Trophoblast cell (in vitro differentiated cells and primary cell): ENCODE measurements around the gene PGS1.

Experiments used
- DNase-seq, 2 donors: peaks; one replicate each; pipeline ENCODE4 v3.0.0-alpha.2; 2016
- H2AFZ ChIP-seq: 2 replicates; pipeline ENCODE4 v1.6.1; 2013; ENCODE audit warnings: low read length, moderate library complexity, mild to moderate bottlenecking; ENCODE audit not compliant: insufficient read depth, poor library complexity
- H2AK5ac ChIP-seq: 2 replicates; pipeline ENCODE4 v1.6.1; 2013; ENCODE audit warnings: mild to moderate bottlenecking, low read length
- H2BK120ac ChIP-seq: 2 replicates; pipeline ENCODE4 v1.6.1; 2013; ENCODE audit warnings: low read length, mild to moderate bottlenecking, moderate library complexity; ENCODE audit not compliant: insufficient read depth, poor library complexity
- H2BK12ac ChIP-seq: 2 replicates; pipeline ENCODE4 v1.6.1; 2013; ENCODE audit warnings: mild to moderate bottlenecking, low read length, moderate library complexity
- H2BK5ac ChIP-seq: 2 replicates; pipeline ENCODE4 v1.6.1; 2013; ENCODE audit warnings: low read length, low read depth, moderate library complexity, mild to moderate bottlenecking; ENCODE audit not compliant: poor library complexity
- H3K14ac ChIP-seq: 2 replicates; pipeline ENCODE4 v1.6.1; 2013; ENCODE audit warnings: mild to moderate bottlenecking, low read length
- H3K18ac ChIP-seq: 2 replicates; pipeline ENCODE4 v1.6.1; 2013; ENCODE audit warnings: mild to moderate bottlenecking, low read length
- H3K23ac ChIP-seq: 2 replicates; pipeline ENCODE4 v1.6.1; 2013; ENCODE audit warnings: low read length
- H3K27ac ChIP-seq: 2 replicates; pipeline ENCODE4 v1.5.1; 2013; ENCODE audit warnings: low read depth, mild to moderate bottlenecking, inconsistent platforms, low read length, moderate library complexity
- H3K27me3 ChIP-seq: 2 replicates; pipeline ENCODE4 v1.6.1; 2013; ENCODE audit warnings: inconsistent platforms, mild to moderate bottlenecking, low read length, moderate library complexity; ENCODE audit not compliant: insufficient read depth
- H3K36me3 ChIP-seq, 2 experiments: 1 replicate in 1 of 2; 2 replicates in 1 of 2; pipeline ENCODE4 v1.6.1; 2013; ENCODE audit warnings: low read length in 2 of 2, mild to moderate bottlenecking in 2 of 2, moderate library complexity in 1 of 2; ENCODE audit not compliant: insufficient read depth in 2 of 2, control insufficient read depth in 1 of 2
- H3K4ac ChIP-seq: 2 replicates; pipeline ENCODE4 v1.6.1; 2013; ENCODE audit warnings: low read depth, mild to moderate bottlenecking, low read length, moderate library complexity
- H3K4me1 ChIP-seq, 2 experiments: 1 replicate in 1 of 2; 2 replicates in 1 of 2; pipeline ENCODE4 v1.6.1; 2013; ENCODE audit warnings: low read length in 2 of 2, mild to moderate bottlenecking in 2 of 2, moderate library complexity in 1 of 2; ENCODE audit not compliant: insufficient read depth in 2 of 2, control insufficient read depth in 1 of 2
- H3K4me2 ChIP-seq: 2 replicates; pipeline ENCODE4 v1.6.1; 2013; ENCODE audit warnings: inconsistent platforms, mild to moderate bottlenecking, low read length, moderate library complexity
- H3K4me3 ChIP-seq: 2 replicates; pipeline ENCODE4 v1.5.1; 2013; ENCODE audit warnings: mild to moderate bottlenecking, low read depth, low read length, inconsistent platforms
- H3K79me1 ChIP-seq: one replicate; pipeline ENCODE4 v1.6.1; 2013; ENCODE audit warnings: low read length
- H3K79me2 ChIP-seq: 2 replicates; pipeline ENCODE4 v1.6.1; 2013; ENCODE audit warnings: low read length, mild to moderate bottlenecking; ENCODE audit not compliant: control insufficient read depth, insufficient read depth, poor library complexity
- H3K9ac ChIP-seq: 2 replicates; pipeline ENCODE4 v1.6.1; 2013; ENCODE audit warnings: mild to moderate bottlenecking, low read length
- H3K9me3 ChIP-seq: 2 replicates; pipeline ENCODE4 v1.6.1; 2013; ENCODE audit warnings: low read depth, mild to moderate bottlenecking, control low read depth, inconsistent platforms, low read length; ENCODE audit not compliant: insufficient read depth
- H4K12ac ChIP-seq: 2 replicates; pipeline ENCODE4 v1.6.1; 2013; ENCODE audit warnings: low read depth, mild to moderate bottlenecking, low read length, moderate library complexity
- H4K8ac ChIP-seq: 2 replicates; pipeline ENCODE4 v1.6.1; 2013; ENCODE audit warnings: low read depth, mild to moderate bottlenecking, low read length, moderate library complexity
- H4K91ac ChIP-seq: one replicate; pipeline ENCODE4 v1.6.1; 2013; ENCODE audit warnings: low read depth, mild to moderate bottlenecking, low read length, moderate library complexity
- WGBS: extraction: QIAGEN DNeasy Blood & Tissue Kit; methylation state at CpG from one replicate; pipeline ENCODE4 v1.1.7; 2013; ENCODE audit warnings: missing lambda C conversion rate; ENCODE audit not compliant: insufficient read length, insufficient coverage; ENCODE audit errors: extremely low coverage; 5-methylcytosine and 5-hydroxymethylcytosine counted together

Gene PGS1

GRCh38 chr17:78421534-78422266, 43.3 kb downstream of the PGS1 start:
- Histone ChIP-seq H3K27ac (peak overlapping the region; percentile 74), H3K23ac (no peak overlapping the region), H3K4me2 (no peak overlapping the region), H3K18ac (peak overlapping the region; percentile 44), H3K36me3 (peaks cover 53 to 57% of the 10 kb centered on the region in 2 experiments), H3K14ac (peak overlapping the region; percentile 17), H4K12ac (no peak overlapping the region), H3K9ac (no peak overlapping the region), H3K4me1 (peaks cover 22 to 25% of the 10 kb centered on the region in 2 experiments), H2BK120ac (peak overlapping the region; percentile 13), H3K27me3 (no peaks in the 10 kb centered on the region), H2AK5ac (peak overlapping the region; percentile 6), H4K91ac (peak overlapping the region; percentile 45), H4K8ac (peak overlapping the region; percentile 2), H3K4me3 (no peak overlapping the region), H3K9me3 (no peaks in the 10 kb centered on the region), H2BK5ac (peak overlapping the region; percentile 49), H3K4ac (no peak overlapping the region), H3K79me1 (peaks cover 18% of the 10 kb centered on the region), H2BK12ac (peak overlapping the region; percentile 30), H3K79me2 (peaks cover 2% of the 10 kb centered on the region), H2AFZ (no peak overlapping the region)
- WGBS, result no CpG with 5 or more reads among the region's 24 CpGs
- peak; percentile 78 to 89 for DNase-seq

- Histone ChIP-seq H2BK120ac (no peak overlapping the region), H2AFZ (no peak overlapping the region), H2BK12ac (no peak overlapping the region), H4K8ac (no peak overlapping the region), H3K4me2 (no peak overlapping the region), H3K4me1 (peaks cover 18 to 20% of the 10 kb centered on the region in 2 experiments), H2AK5ac (no peak overlapping the region), H3K18ac (peak overlapping the region; percentile 48), H3K79me2 (peaks cover 2% of the 10 kb centered on the region), H3K9me3 (peaks cover 2% of the 10 kb centered on the region), H3K4ac (peak overlapping the region; percentile 19), H3K14ac (no peak overlapping the region), H2BK5ac (no peak overlapping the region), H3K79me1 (peaks cover 13% of the 10 kb centered on the region), H3K4me3 (no peak overlapping the region), H3K9ac (no peak overlapping the region), H3K27me3 (no peaks in the 10 kb centered on the region), H4K91ac (no peak overlapping the region), H3K27ac (no peak overlapping the region), H3K36me3 (peaks cover 58 to 62% of the 10 kb centered on the region in 2 experiments), H3K23ac (no peak overlapping the region), H4K12ac (no peak overlapping the region)
- no CpG with 5 or more reads among the region's 8 CpGs for WGBS
- no peak for DNase-seq
Measured at GRCh38 chr17:78422267-78422605, 43.8 kb downstream of the PGS1 start.

DNA sequence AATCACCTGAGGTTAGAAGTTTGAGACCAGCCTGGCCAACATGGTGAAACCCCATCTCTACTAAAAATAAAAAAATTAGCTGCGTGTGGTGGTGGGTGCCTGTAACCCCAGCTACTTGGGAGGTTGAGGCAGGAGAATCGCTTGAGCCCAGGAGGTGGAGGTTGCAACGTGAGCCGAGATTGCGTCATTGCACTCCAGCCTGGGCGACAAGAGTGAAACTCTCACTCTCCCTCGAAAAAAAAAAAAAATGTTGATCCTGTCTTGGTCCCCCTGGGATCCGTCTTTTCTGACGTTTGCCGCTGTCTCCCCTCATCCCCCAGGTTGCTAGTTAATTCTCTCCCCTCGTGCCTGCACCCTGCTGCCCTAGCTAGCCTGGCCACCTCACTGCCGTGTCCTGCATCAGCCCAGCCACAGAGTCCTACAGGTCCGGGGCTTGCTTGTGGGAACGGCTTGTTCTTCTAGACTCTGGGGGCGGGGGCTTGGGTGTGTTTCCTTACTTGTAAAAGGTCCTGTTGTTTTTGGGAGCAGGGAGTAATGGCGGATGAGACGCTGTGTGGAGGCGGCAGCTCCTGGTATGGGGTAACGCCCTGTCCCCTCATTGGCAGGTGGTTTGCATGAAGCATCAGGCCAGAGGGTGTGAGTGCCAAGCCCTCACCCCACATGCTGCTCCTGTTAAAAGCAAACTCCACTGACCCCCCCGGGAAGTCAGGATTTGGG, 44.6 kb downstream of the PGS1 start:
- Histone ChIP-seq H3K14ac (no peak overlapping the region), H3K23ac (no peak overlapping the region), H2BK12ac (no peak overlapping the region), H3K79me2 (peaks cover 2% of the 10 kb centered on the region), H2BK120ac (no peak overlapping the region), H3K27ac (no peak overlapping the region), H2BK5ac (no peak overlapping the region), H3K4me1 (peaks cover 15 to 16% of the 10 kb centered on the region in 2 experiments), H2AFZ (no peak overlapping the region), H3K4ac (no peak overlapping the region), H3K79me1 (peaks cover 9% of the 10 kb centered on the region), H3K4me2 (no peak overlapping the region), H3K36me3 (peaks cover 56 to 61% of the 10 kb centered on the region in 2 experiments), H3K18ac (no peak overlapping the region), H4K8ac (no peak overlapping the region), H2AK5ac (no peak overlapping the region), H3K4me3 (no peak overlapping the region), H4K12ac (no peak overlapping the region), H3K9me3 (peaks cover 2% of the 10 kb centered on the region), H4K91ac (no peak overlapping the region), H3K9ac (no peak overlapping the region), H3K27me3 (no peaks in the 10 kb centered on the region)
- no CpG with 5 or more reads among the region's 20 CpGs for WGBS
- DNase-seq, result no peak

DNA sequence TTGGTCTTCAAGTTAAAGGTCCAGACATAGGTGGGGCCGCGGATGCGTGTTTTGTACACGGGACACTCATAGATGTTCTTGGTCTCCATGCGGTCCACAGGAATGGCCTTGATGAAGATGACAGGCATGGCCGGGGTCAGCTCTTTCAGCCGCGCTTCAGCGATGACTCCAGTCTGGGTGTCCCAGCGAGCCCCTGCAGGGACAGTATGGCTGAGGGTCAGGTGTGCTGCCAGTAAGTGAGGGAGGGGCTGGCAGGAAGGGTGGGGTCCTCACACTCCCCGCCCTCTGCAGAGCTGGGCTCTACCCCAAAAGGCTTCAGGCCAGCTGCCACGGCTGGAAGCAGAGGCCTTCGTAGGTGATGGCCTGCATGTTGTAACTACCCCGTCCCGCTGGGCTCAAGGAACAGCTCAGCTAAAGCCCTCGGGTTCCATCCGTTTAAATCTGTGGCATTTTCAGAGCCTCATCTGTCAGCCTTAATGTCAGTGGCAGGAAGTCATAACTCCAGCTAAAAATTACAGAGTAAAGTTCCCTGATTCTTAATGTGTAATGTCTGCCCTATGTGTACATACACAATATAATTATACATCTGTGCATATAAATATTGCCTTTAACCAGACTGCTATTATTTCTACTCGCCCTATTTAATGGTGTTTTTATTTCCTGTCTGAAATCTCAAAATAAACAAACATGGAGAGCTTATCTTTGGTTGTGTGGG, 45.7 kb downstream of the PGS1 start:
- Histone ChIP-seq H4K91ac (no peak overlapping the region), H2AFZ (no peak overlapping the region), H3K18ac (peak overlapping the region; percentile 15), H2BK120ac (no peak overlapping the region), H3K9ac (no peak overlapping the region), H3K4me1 (peaks cover 20 to 24% of the 10 kb centered on the region in 2 experiments), H3K4me3 (no peak overlapping the region), H2BK5ac (no peak overlapping the region), H3K79me1 (peaks cover 9% of the 10 kb centered on the region), H3K14ac (no peak overlapping the region), H3K4ac (no peak overlapping the region), H2BK12ac (no peak overlapping the region), H3K27me3 (no peaks in the 10 kb centered on the region), H3K4me2 (no peak overlapping the region), H3K79me2 (peaks cover 2% of the 10 kb centered on the region), H3K9me3 (peaks cover 2% of the 10 kb centered on the region), H3K27ac (no peak overlapping the region), H4K8ac (no peak overlapping the region), H4K12ac (no peak overlapping the region), H2AK5ac (no peak overlapping the region), H3K36me3 (peaks cover 57 to 66% of the 10 kb centered on the region in 2 experiments), H3K23ac (no peak overlapping the region)
- no CpG with 5 or more reads among the region's 18 CpGs for WGBS
- DNase-seq, result no peak
